ENCODE data around the gene BMERB1.

- TF ChIP-seq POLR2A (IDR thresholded peaks at IDR 0.05; ENCODE audit: low read depth): no peak
- TF ChIP-seq POLR2AphosphoS5 (IDR thresholded peaks at IDR 0.05): no peak
- TF ChIP-seq CTCF (IDR thresholded peaks at IDR 0.05): no peak
- no peak for TF ChIP-seq EP300 (IDR thresholded peaks at IDR 0.05)
Observed at GRCh38 chr16:15415511-15415985, 18.8 kb upstream of the BMERB1 start.
